HG02840 (cell line): ENCODE measurements around the gene ADGRD2.

Experiments
- ATAC-seq: cut with Tn5 transposase; IDR thresholded peaks from one replicate; pipeline ENCODE4 v1.9.1; 2021; ENCODE audit warnings: mild to moderate bottlenecking, moderate library complexity, moderate number of reproducible peaks; ENCODE audit not compliant: unreplicated experiment, low FRiP score

Gene ADGRD2

GRCh38 chr9:124454791-124455443 is 4.7 kb downstream of the ADGRD2 start:
- ATAC-seq: no peak

- ATAC-seq: no peak
Observed at GRCh38 chr9:124455820-124456219, 5.6 kb downstream of the ADGRD2 start.

GRCh38 chr9:124456341-124457078 is 6.3 kb downstream of the ADGRD2 start:
- ATAC-seq: no peak

- ATAC-seq: no peak
Observed at GRCh38 chr9:124457079-124457886, 7.0 kb downstream of the ADGRD2 start.

- ATAC-seq: no peak
Observed at GRCh38 chr9:124457887-124458431, 7.7 kb downstream of the ADGRD2 start.

- ATAC-seq: no peak
Observed at GRCh38 chr9:124458441-124458840, 8.2 kb downstream of the ADGRD2 start.

GRCh38 chr9:124462739-124463138 is 12.5 kb downstream of the ADGRD2 start:
- ATAC-seq: no peak

- no peak for ATAC-seq
Observed at GRCh38 chr9:124465736-124466135, 15.5 kb downstream of the ADGRD2 start.

- no peak for ATAC-seq
Observed at GRCh38 chr9:124467410-124468060, 17.3 kb downstream of the ADGRD2 start.

GRCh38 chr9:124468061-124468740 is 17.9 kb downstream of the ADGRD2 start:
- no peak for ATAC-seq

- ATAC-seq: no peak
Observed at GRCh38 chr9:124469011-124469832, 19.0 kb downstream of the ADGRD2 start.

GRCh38 chr9:124470306-124470705 is 20.1 kb downstream of the ADGRD2 start:
- ATAC-seq: no peak

GRCh38 chr9:124470726-124471125 is 20.5 kb downstream of the ADGRD2 start:
- no peak for ATAC-seq

GRCh38 chr9:124471761-124472160 is 21.5 kb downstream of the ADGRD2 start:
- ATAC-seq: no peak

GRCh38 chr9:124472770-124473169 is 22.5 kb downstream of the ADGRD2 start:
- no peak for ATAC-seq

- ATAC-seq: no peak
Observed at GRCh38 chr9:124473310-124473709, 23.1 kb downstream of the ADGRD2 start.

- no peak for ATAC-seq
Observed at GRCh38 chr9:124474151-124474550, 23.9 kb downstream of the ADGRD2 start.

- ATAC-seq: no peak
Observed at GRCh38 chr9:124475158-124475867, 25.1 kb downstream of the ADGRD2 start.
